ENCODE data around the gene ENDOD1.

Gene ENDOD1

GRCh38 chr11:95145430-95146060, 55.9 kb downstream of the ENDOD1 start:
- DNase-seq, result no peak

- DNase-seq, result peak; percentile 80 to 94
Measured at GRCh38 chr11:95147364-95147905, 57.8 kb downstream of the ENDOD1 start.

DNA sequence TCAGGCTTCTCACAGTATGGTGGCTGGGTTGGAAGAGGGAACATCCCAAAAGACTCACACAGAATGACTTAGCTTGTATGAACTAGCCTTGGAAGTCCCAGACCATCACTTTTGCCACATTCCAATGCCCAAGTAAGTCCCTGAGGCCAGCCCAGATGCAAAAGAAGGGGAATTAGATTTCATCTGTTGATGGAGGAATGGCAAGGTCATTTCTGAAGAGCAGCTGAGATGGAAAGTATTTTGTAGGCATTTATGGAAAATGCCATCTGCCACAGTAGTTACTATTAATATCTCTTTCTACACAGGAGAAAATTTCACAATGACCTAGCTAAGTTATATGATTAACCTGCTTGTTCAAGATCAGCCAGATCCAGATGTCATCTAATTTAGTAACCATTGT, 58.8 kb downstream of the ENDOD1 start:
- no peak for DNase-seq

DNA sequence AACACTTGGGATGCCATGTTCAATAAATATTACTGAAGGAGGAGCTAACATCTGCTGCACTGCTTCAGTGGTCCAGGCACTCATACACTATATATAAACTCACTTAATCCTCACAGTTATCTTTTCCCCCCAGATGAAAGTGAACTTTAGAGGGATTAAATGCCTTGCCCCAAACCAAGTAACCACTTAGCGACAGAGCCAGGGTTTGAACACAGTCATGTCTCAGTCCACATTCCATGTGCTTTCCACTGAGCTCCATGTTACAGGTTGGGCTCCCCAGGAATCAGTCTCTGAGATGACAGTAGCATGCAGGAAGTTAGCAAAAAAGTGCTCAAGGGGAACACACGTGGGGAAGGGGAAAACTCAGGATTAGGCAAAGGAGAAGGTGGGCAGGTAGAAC, 59.3 kb downstream of the ENDOD1 start:
- DNase-seq, result no peak

DNA sequence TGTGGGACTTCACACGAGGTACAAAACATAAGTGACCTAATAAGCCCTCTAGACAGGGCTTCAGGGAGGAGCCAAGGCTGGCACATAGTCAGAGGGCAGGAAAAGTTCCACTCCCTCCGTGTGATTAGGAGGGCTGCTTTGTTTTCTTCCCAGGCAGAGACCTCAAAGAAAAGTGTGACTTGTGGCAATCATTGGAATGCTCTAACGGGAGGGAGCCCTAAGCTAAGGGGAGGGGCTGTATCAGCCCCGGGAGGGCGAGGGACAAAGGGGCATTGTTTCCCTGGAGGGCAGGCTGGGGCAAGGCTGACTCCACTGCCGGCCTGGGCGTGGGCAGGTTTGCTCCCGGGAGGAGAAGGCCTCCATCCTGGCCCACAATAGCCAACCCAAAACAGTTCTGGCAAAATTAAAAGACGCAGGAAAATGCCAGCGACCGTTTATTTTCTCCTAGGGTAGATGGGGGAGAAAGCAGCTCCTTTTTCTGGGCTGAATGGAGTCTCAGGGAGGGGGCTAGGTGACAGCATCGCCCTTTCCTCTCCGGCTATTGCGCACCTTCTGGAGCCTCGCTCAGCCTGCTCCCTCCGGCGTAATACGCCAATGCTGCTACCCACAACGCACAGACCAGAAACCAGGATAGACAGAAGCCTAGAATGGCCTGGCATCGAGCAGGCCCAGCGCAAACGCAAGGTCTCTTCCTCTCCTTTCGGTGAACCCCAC, 60.2 kb downstream of the ENDOD1 start:
- peak; percentile 77 to 93 for DNase-seq

- DNase-seq, result peak; percentile 97 to 98
Measured at GRCh38 chr11:95150956-95151684, 61.5 kb downstream of the ENDOD1 start.

GRCh38 chr11:95152876-95153856, 63.5 kb downstream of the ENDOD1 start:
- no peak for DNase-seq

GRCh38 chr11:95153857-95154246, 64.2 kb downstream of the ENDOD1 start:
- DNase-seq, result no peak

DNA sequence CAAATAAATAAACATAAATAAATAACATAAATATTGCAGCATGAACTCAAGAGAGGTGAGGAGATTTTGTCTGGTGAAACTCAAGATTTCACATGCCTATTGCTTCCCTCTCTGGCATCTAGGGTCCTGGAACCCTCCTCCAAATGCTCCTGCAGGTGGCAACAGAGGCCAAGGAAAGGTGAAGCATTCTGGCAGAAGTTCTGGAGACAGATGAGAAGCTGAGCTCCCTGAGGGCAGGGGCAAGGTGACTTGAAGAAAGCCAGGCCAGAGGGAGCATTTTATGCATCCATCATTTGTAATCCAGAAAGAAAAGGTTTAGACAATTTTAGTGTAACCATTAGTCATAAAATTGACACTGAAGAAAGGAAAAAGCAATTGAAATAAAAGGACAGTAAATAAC, 64.9 kb downstream of the ENDOD1 start:
- peak; percentile 60 to 74 for DNase-seq

DNA sequence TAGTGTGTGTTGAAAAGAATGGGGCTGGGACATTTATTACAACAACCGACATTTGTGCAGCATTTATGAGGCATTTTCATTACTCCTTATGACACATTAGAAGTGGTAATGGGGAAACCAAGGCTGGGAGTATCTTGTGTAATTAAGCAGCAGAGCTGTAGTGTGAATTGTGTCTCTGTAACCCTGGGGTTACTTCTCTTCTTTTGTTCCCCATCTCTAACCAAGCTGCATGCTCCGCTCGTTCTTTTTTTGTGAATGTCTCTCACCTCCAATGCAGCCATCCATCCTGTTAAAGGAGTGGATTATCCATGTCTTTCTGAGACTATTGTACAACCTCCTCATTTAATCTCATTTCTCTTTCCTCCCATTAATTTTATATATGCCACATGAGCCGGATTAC, 65.7 kb downstream of the ENDOD1 start:
- DNase-seq, result no peak

DNA sequence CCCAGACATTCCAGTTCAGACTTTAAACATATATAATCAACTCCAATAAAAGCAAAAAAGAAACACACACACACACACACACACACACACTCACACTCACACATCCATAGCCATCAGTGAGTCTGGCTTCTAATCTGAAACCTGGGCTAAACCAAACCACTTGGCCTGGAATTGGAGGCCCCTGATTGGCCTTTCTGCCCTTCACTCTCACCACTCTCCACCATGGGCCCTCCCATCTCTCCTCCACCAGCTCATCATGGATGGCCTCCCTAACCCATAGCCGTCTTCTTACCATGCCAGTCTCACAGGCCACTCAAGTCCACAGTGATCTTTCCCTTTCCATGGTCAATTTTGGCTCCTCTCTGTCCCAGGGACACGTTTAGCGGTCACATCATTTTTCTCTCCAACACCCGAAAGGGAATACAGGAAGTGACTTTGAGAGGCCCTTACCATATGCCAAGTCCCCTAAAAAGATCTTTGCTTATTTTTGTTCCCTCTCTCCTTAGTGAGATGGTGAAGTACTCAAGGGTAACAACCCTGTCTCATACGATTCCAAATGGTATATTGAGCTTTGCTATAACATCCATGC, 66.6 kb downstream of the ENDOD1 start:
- DNase-seq, result no peak

GRCh38 chr11:95156916-95157541, 67.4 kb downstream of the ENDOD1 start:
- DNase-seq, result no peak

- no peak for DNase-seq
Measured at GRCh38 chr11:95157824-95158223, 68.2 kb downstream of the ENDOD1 start.

DNA sequence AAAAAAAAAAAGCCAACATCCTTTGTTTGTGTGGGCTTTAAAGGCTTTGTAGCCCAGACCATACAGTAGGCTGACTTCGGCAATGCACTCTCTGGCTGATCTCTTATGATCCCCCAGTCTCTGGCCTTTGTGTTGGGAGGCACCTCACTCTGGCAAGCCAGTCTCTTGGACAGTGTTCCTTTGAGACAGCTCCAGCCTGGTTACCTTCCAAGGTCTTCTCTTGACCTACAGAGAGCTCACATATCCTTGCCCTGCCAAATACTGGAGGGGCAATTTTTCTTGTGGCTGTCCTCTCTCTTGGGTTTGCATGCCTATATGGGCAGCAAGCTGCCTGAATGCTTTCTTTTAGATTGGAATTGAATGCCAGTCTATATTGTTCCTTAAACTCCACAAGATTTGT, 71.6 kb downstream of the ENDOD1 start:
- DNase-seq, result no peak

GRCh38 chr11:95163106-95163505, 73.5 kb downstream of the ENDOD1 start:
- DNase-seq, result no peak

- no peak for DNase-seq
Measured at GRCh38 chr11:95165638-95166037, 76.0 kb downstream of the ENDOD1 start.

GRCh38 chr11:95166781-95167180, 77.1 kb downstream of the ENDOD1 start:
- no peak for DNase-seq

DNA sequence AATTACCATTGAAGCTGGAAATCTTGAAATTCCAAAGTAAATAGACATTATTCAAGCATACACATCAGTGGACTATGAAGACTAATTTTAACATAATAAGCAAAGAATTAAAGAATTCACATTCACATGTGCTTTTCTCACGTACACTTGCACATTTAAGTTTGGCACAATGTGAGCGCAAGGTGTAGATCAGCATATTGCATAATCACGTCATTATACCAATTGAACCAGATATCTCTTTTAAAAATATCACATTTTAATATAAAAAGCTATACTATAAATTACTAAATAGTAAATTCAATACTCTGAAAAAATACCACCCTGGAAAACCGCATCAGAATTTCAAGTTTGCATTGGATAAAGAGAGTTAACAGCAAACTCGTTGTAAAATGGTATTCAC, 80.6 kb downstream of the ENDOD1 start:
- no peak for DNase-seq

- no peak for DNase-seq
Measured at GRCh38 chr11:95175818-95176380, 86.3 kb downstream of the ENDOD1 start.
